GM18907 (cell line): ENCODE data around the gene ZIC5.

Experiments
- ATAC-seq: cut with Tn5 transposase; IDR thresholded peaks from one replicate; pipeline ENCODE4 v1.9.1; 2021; ENCODE audit warnings: mild to moderate bottlenecking, moderate library complexity; ENCODE audit not compliant: unreplicated experiment

ZIC5 gene

GRCh38 chr13:99941086-99941485 lies 30.5 kb downstream of the ZIC5 start:
- ATAC-seq, result no peak

- ATAC-seq, result no peak
Measured at GRCh38 chr13:99938635-99939034, 32.9 kb downstream of the ZIC5 start.

GRCh38 chr13:99935772-99936171 lies 35.8 kb downstream of the ZIC5 start:
- ATAC-seq, result no peak

- no peak for ATAC-seq
Measured at GRCh38 chr13:99932912-99933311, 38.7 kb downstream of the ZIC5 start.

- no peak for ATAC-seq
Measured at GRCh38 chr13:99930925-99931324, 40.6 kb downstream of the ZIC5 start.

- ATAC-seq, result no peak
Measured at GRCh38 chr13:99929866-99930265, 41.7 kb downstream of the ZIC5 start.

GRCh38 chr13:99926014-99926731 lies 45.4 kb downstream of the ZIC5 start:
- no peak for ATAC-seq

- ATAC-seq, result no peak
Measured at GRCh38 chr13:99923877-99924582, 47.5 kb downstream of the ZIC5 start.

- no peak for ATAC-seq
Measured at GRCh38 chr13:99922631-99923404, 48.7 kb downstream of the ZIC5 start.

GRCh38 chr13:99919132-99919531 lies 52.4 kb downstream of the ZIC5 start:
- no peak for ATAC-seq

- peak; percentile 94 for ATAC-seq
Measured at GRCh38 chr13:99916366-99917103, 55.0 kb downstream of the ZIC5 start.

GRCh38 chr13:99913167-99913566 lies 58.4 kb downstream of the ZIC5 start:
- no peak for ATAC-seq
